Uterus (tissue), 4 donors: ENCODE data around the gene NDUFB2. TPM values are rescaled to one million over a fixed set of nuclear protein-coding genes. Genes with fewer than 3 reads are reported as not detected.
"Not testable (repeated sequence)": the region's sequence is repeated elsewhere in the genome, so short reads cannot be mapped to it uniquely, and the experiment has no call there.

Source experiments
- DNase-seq, 2 donors: peaks; one replicate each; pipeline ENCODE4 v3.0.0-alpha.2; 2019 to 2020
- H3K27ac ChIP-seq, 2 donors: fragments of 200-600 bp; sonication (generic); 1 replicate in 1 of 2; 2 replicates in 1 of 2; pipeline ENCODE4 v1.5.1; 2016 to 2018
- H3K27me3 ChIP-seq, 2 donors: fragments of 200-600 bp; sonication (generic); one replicate each; pipeline ENCODE4 v1.5.1; 2018 to 2019; ENCODE audit warnings: control low read depth in 1 of 2
- H3K36me3 ChIP-seq, 2 donors: fragments of 200-600 bp; sonication (generic); one replicate each; pipeline ENCODE4 v1.5.1; 2019; ENCODE audit warnings: control low read depth in 1 of 2
- H3K4me1 ChIP-seq, 2 donors: fragments of 200-600 bp; sonication (generic); one replicate each; pipeline ENCODE4 v1.5.1; 2018 to 2019; ENCODE audit warnings: control low read depth in 1 of 2
- H3K4me3 ChIP-seq, 2 donors: fragments of 200-600 bp; sonication (generic); 1 replicate in 1 of 2; 2 replicates in 1 of 2; pipeline ENCODE4 v1.5.1; 2018 to 2019; ENCODE audit warnings: mild to moderate bottlenecking in 1 of 2
- H3K9me3 ChIP-seq, 2 donors: fragments of 200-600 bp; sonication (generic); one replicate each; pipeline ENCODE4 v1.5.1; 2019; ENCODE audit warnings: control low read depth in 1 of 2
- POLR2A ChIP-seq, 2 donors: fragments of 450-650 bp; IDR thresholded peaks; one replicate each; pipeline ENCODE4 v1.6.1; 2016; ENCODE audit warnings: antibody characterized with exemption in 2 of 2, mild to moderate bottlenecking in 1 of 2, moderate library complexity in 1 of 2
- intact Hi-C: fragments of 100-400 bp; cut with DNase I; formaldehyde crosslinking; loops from one replicate; pipeline ENCODE4 v1.15.1; 2023; ENCODE audit warnings: low total_unique reads
- total RNA-seq, 4 donors: library from RNA; depleted of rRNA in 3 of 4; stranded (reverse); fragments of >200 nt in 3 of 4; gene quantifications; one replicate each; pipeline versions ENCODE4 v1.1.0 to v1.2.4, GENCODE V29; 2014 to 2023
- TF ChIP-seq, protein P1 (sequence below), 4 experiments: fragments of 200-600 bp in 2 of 4; fragments of 450-650 bp in 2 of 4; sonication (generic) in 2 of 4; IDR thresholded peaks; one replicate each; pipeline ENCODE4 v1.5.1; 2016 to 2019; ENCODE audit warnings: antibody characterized with exemption in 4 of 4, mild to moderate bottlenecking in 2 of 4, moderate library complexity in 1 of 4
- donor health status: DM: yes; HTN: yes; CAD: no.

The NDUFB2 gene
- total RNA-seq, 4 donors from 2014 or later = 29.5 to 349 (median 157) TPM

DNA sequence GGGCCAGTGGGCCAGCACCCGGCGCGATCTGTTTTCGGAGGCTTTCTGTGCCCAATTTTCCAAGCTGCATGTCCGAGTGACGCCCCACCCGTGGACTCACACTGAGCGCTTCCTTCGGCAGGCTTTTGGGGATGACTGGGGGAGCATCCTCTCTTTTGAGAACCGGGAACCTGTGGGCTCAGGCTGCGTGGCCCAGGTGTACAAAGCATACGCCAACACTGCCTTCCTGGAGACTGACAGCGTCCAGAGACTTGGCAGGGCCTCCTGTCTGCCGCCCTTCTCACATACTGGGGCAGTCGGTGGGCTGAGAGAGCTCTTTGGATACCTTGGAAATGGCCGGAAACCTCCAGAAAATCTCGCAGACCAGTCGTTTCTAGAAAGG lies 22.7 kb upstream of the NDUFB2 start:
- peak overlapping the region; percentile 79 to 88 for H3K27ac ChIP-seq
- H3K36me3 ChIP-seq = no peaks in the 10 kb centered on the region
- no peaks in the 10 kb centered on the region for H3K27me3 ChIP-seq
- intact Hi-C loops = no loop called here
- H3K9me3 ChIP-seq = no peaks in the 10 kb centered on the region
- peak overlapping the region; percentile 61 to 74 for H3K4me3 ChIP-seq
- H3K4me1 ChIP-seq = no peaks in the 10 kb centered on the region
- TF ChIP-seq, protein P1, sequence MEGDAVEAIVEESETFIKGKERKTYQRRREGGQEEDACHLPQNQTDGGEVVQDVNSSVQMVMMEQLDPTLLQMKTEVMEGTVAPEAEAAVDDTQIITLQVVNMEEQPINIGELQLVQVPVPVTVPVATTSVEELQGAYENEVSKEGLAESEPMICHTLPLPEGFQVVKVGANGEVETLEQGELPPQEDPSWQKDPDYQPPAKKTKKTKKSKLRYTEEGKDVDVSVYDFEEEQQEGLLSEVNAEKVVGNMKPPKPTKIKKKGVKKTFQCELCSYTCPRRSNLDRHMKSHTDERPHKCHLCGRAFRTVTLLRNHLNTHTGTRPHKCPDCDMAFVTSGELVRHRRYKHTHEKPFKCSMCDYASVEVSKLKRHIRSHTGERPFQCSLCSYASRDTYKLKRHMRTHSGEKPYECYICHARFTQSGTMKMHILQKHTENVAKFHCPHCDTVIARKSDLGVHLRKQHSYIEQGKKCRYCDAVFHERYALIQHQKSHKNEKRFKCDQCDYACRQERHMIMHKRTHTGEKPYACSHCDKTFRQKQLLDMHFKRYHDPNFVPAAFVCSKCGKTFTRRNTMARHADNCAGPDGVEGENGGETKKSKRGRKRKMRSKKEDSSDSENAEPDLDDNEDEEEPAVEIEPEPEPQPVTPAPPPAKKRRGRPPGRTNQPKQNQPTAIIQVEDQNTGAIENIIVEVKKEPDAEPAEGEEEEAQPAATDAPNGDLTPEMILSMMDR (IDR thresholded peaks at IDR 0.05) = no peak
- no peak for TF ChIP-seq POLR2A (IDR thresholded peaks at IDR 0.05)
- DNase-seq = no peak

DNA sequence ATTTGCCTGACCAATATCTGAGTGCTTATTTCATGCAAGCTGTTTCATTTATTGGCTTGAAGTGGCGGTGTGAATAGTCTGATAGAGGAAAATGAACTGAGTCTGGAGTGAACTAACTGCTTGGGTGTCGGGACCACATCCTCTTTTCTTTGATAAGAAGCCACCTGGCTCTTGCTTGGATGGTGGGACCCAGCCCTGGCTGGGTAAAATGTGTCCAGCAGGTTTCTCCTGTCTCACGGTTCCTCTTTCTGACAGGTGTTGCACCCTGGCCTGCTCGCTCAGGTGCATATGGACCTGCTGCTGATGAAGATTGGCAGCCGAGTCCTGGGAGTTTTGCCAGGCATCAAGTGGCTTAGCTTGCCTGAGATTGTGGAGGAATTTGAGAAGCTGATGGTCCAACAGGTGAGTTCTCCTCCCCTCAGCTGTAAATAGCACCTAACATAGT lies 22.1 kb upstream of the NDUFB2 start:
- Histone ChIP-seq H3K36me3 (no peaks in the 10 kb centered on the region), H3K9me3 (no peaks in the 10 kb centered on the region), H3K27ac (peak overlapping the region; percentile 79 to 88), H3K4me3 (peak overlapping the region in 1 of 2 donors; percentile 74), H3K4me1 (no peaks in the 10 kb centered on the region), H3K27me3 (no peaks in the 10 kb centered on the region)
- DNase-seq = no peak
- intact Hi-C loops = no loop called here
- TF ChIP-seq, protein P1 (IDR thresholded peaks at IDR 0.05) = no peak
- no peak for TF ChIP-seq POLR2A (IDR thresholded peaks at IDR 0.05)

DNA sequence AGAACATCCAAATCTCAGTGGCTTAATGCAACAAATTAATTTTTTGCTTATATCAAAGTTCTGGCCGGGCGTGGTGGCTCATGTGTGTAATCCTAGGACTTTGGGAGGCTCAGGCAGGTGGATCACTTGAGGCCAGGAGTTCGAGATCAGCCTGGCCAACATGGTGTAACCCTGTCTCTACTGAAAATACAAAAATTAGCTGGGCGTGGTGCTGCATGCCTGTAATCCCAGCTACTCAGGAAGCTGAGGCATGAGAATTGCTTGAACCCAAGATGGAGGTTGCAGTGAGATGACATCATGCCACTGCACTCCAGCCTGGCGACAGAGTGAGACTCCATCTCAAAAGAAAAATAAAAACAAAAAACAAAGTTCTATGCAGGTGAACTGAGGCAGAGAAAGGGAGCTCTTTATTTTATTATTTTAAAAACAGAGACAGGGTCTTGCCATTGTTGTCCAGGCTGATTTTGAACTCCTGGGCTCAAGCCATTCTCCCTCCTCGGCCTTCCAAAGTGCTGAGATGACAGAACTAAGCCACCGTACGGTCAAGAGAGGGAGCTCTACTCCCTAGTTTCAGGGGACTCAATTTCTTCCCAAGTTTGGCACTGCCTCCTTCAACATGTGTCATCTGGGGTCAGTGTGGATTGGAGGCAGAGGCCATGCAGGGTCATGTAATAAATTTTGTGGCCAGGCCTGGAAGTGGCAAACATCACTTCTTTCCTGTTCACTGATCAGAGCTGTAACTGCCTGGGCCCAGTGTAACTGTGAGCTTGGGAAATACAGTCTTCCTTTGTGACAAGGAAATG lies 21.4 kb upstream of the NDUFB2 start:
- no peaks in the 10 kb centered on the region for H3K36me3 ChIP-seq
- TF ChIP-seq POLR2A (IDR thresholded peaks at IDR 0.05) = no peak
- TF ChIP-seq, protein P1 (IDR thresholded peaks at IDR 0.05) = peak in 3 of 4 experiments; percentile 15 to 23 (median 21)
- H3K27me3 ChIP-seq = no peaks in the 10 kb centered on the region
- H3K27ac ChIP-seq = no peak overlapping the region
- H3K4me1 ChIP-seq = no peaks in the 10 kb centered on the region
- no peak overlapping the region for H3K4me3 ChIP-seq
- H3K9me3 ChIP-seq = no peaks in the 10 kb centered on the region
- intact Hi-C loops = no loop called here
- no peak for DNase-seq

DNA sequence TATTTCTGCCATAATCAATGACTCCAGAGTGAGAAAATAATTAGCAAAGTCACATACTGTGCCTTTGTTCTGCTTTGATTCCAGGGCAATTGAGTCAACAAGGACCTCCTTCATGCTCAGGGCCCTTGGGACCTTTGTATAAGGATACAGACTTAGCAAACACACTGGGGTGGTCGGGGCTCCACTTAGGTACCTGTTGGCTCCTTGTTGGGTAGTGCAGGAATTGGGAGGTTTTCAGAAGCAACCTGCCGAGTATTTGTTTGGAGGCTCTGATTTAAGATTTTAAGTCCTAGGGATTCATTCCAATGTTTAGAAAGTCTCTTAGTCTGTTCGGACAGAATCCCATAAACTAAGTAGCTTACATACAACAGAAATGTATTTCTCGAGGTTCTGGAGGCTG lies 20.8 kb upstream of the NDUFB2 start:
- no peaks in the 10 kb centered on the region for H3K36me3 ChIP-seq
- H3K27ac ChIP-seq = no peak overlapping the region
- H3K27me3 ChIP-seq = no peaks in the 10 kb centered on the region
- H3K4me3 ChIP-seq = no peak overlapping the region
- no peaks in the 10 kb centered on the region for H3K4me1 ChIP-seq
- no peak for TF ChIP-seq POLR2A (IDR thresholded peaks at IDR 0.05)
- TF ChIP-seq, protein P1 (IDR thresholded peaks at IDR 0.05) = no peak
- DNase-seq = no peak
- H3K9me3 ChIP-seq = no peaks in the 10 kb centered on the region
- intact Hi-C loops = no loop called here

DNA sequence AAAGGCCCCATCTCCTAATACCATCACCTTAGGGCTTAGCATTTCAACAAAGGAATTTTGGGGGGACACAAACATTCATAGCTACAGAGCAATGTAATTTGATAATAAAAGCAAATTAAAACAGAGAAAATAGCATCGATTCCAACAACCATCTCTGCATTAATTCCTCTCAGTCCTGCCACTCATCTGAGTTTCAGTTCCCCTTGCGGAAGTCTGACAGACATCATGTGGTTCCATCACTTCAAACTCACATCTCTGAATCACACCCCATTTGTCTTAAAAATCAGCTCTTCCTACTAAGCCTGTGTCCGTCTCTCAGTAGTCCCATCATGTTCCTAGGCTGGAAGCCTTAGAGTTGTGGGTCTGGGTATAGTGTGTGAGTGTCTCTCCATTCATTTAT lies 20.2 kb upstream of the NDUFB2 start:
- Histone ChIP-seq H3K4me1 (no peaks in the 10 kb centered on the region), H3K27me3 (no peaks in the 10 kb centered on the region), H3K4me3 (no peak overlapping the region), H3K27ac (no peak overlapping the region), H3K36me3 (no peaks in the 10 kb centered on the region), H3K9me3 (no peaks in the 10 kb centered on the region)
- intact Hi-C loops = no loop called here
- TF ChIP-seq POLR2A (IDR thresholded peaks at IDR 0.05) = no peak
- TF ChIP-seq, protein P1 (IDR thresholded peaks at IDR 0.05) = no peak
- DNase-seq = no peak

DNA sequence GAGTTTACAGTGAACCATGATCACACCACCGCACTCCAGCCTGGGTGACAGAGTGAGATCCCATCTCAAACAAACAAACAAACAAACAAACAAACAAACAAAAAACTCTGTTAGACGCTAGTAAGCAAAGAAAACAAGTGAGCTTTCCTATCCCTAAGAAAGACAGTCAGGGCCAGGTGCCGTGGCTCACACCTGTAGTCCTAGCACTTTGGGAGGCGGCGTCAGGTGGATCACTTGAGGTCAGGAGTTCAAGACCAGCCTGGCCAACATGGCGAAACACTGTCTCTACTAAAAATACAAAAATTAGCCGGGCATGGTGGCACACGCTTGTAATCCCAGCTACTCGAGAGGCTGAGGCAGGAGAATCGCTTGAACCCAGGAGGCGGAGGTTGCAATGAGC lies 19.6 kb upstream of the NDUFB2 start:
- H3K9me3 ChIP-seq, H3K27ac ChIP-seq, DNase-seq, H3K4me1 ChIP-seq, intact Hi-C loops, H3K27me3 ChIP-seq, H3K36me3 ChIP-seq, H3K4me3 ChIP-seq: not testable (repeated sequence)
